WTC11 (cell line): Measurements from ENCODE around the gene AGA. TPM values are rescaled to one million over a fixed set of nuclear protein-coding genes. Genes with fewer than 3 reads are reported as not detected.

ENCODE experiments used
- ATAC-seq: fragments of 200-7000 bp; cut with Tn5 transposase; 2 replicates; pipeline ENCODE4 v1.10.0; 2021; ENCODE audit warnings: mild to moderate bottlenecking, moderate library complexity
- CTCF ChIA-PET: fragments of 300-600 bp; sonication (Branson Sonifier 250); formaldehyde crosslinking; loops from one replicate; lab custom pipeline; 2021; ENCODE audit warnings: antibody characterized with exemption; lab: Charles Lee
- POLR2A ChIA-PET: fragments of 350-600 bp; sonication (Branson Sonifier 250); formaldehyde crosslinking; loops from one replicate; lab custom pipeline; 2021; ENCODE audit warnings: antibody characterized with exemption; lab: Charles Lee
- DNase-seq: peaks from one replicate; pipeline ENCODE4 v3.0.0; 2021; ENCODE audit warnings: low spot score
- H3K27ac Mint-ChIP-seq: 2 replicates; pipeline ENCODE4 v1.8.0; 2021; ENCODE audit warnings: mixed read lengths
- H3K27me3 Mint-ChIP-seq: 2 replicates; pipeline ENCODE4 v1.8.0; 2021; ENCODE audit warnings: low read depth, mild to moderate bottlenecking, moderate library complexity, mixed read lengths
- H3K36me3 Mint-ChIP-seq: 2 replicates; pipeline ENCODE4 v1.8.0; 2021; ENCODE audit warnings: mixed read lengths
- H3K4me1 Mint-ChIP-seq: 2 replicates; pipeline ENCODE4 v1.8.0; 2022; ENCODE audit warnings: mixed read lengths
- H3K4me3 Mint-ChIP-seq: 2 replicates; pipeline ENCODE4 v1.8.0; 2021; ENCODE audit warnings: mild to moderate bottlenecking, moderate library complexity, mixed read lengths
- H3K9me3 Mint-ChIP-seq: 2 replicates; pipeline ENCODE4 v1.8.0; 2021; ENCODE audit warnings: mixed read lengths
- ATF3 ChIP-seq: sonication (generic); formaldehyde crosslinking; conservative IDR thresholded peaks from 2 replicates; pipeline ENCODE4 v1.8.1; 2022; ENCODE audit warnings: mild to moderate bottlenecking, missing genetic modification reagents
- CDX4 ChIP-seq: fragments of 250-450 bp; sonication (Bioruptor Pico); IDR thresholded peaks from 2 replicates; pipeline ENCODE4 v1.9.0; 2021; ENCODE audit warnings: moderate library complexity, mild to moderate bottlenecking, inconsistent platforms, borderline replicate concordance
- E2F4 ChIP-seq: sonication (generic); formaldehyde crosslinking; IDR thresholded peaks from 2 replicates; pipeline ENCODE4 v1.8.1; 2022; ENCODE audit warnings: low read depth, mild to moderate bottlenecking, moderate library complexity, missing genetic modification reagents, borderline replicate concordance
- E2F5 ChIP-seq: sonication (generic); formaldehyde crosslinking; IDR thresholded peaks from 2 replicates; pipeline ENCODE4 v1.8.1; 2022; ENCODE audit warnings: mild to moderate bottlenecking, moderate library complexity, missing genetic modification reagents
- FOXJ3 ChIP-seq: sonication (generic); formaldehyde crosslinking; IDR thresholded peaks from 2 replicates; pipeline ENCODE4 v1.9.0; 2021; ENCODE audit warnings: missing genetic modification reagents, mild to moderate bottlenecking, borderline replicate concordance
- FOXK1 ChIP-seq: sonication (generic); formaldehyde crosslinking; IDR thresholded peaks from 2 replicates; pipeline ENCODE4 v1.8.0; 2022; ENCODE audit warnings: mild to moderate bottlenecking, moderate library complexity, missing genetic modification reagents
- FOXP1 ChIP-seq: sonication (generic); formaldehyde crosslinking; IDR thresholded peaks from 2 replicates; pipeline ENCODE4 v1.8.0; 2022; ENCODE audit warnings: missing genetic modification reagents, mild to moderate bottlenecking, moderate library complexity, borderline replicate concordance
- FOXP4 ChIP-seq: sonication (generic); formaldehyde crosslinking; IDR thresholded peaks from 2 replicates; pipeline ENCODE4 v1.8.0; 2022; ENCODE audit warnings: mild to moderate bottlenecking, missing genetic modification reagents
- GABPB1 ChIP-seq: sonication (generic); formaldehyde crosslinking; IDR thresholded peaks from 2 replicates; pipeline ENCODE4 v1.8.1; 2023; ENCODE audit warnings: mild to moderate bottlenecking, missing genetic modification reagents
- HMGXB4 ChIP-seq: sonication (generic); formaldehyde crosslinking; IDR thresholded peaks from 2 replicates; pipeline ENCODE4 v1.8.1; 2023; ENCODE audit warnings: mild to moderate bottlenecking, moderate library complexity, missing genetic modification reagents
- IRF1 ChIP-seq: sonication (generic); formaldehyde crosslinking; IDR thresholded peaks from 2 replicates; pipeline ENCODE4 v1.8.0; 2023; ENCODE audit warnings: missing genetic modification reagents
- IRF2 ChIP-seq: sonication (generic); formaldehyde crosslinking; IDR thresholded peaks from 2 replicates; pipeline ENCODE4 v1.8.0; 2022; ENCODE audit warnings: low read depth, missing genetic modification reagents, borderline replicate concordance
- MAX ChIP-seq: sonication (generic); formaldehyde crosslinking; IDR thresholded peaks from 2 replicates; pipeline ENCODE4 v1.8.0; 2022; ENCODE audit warnings: mild to moderate bottlenecking, missing genetic modification reagents
- NFATC4 ChIP-seq: fragments of 250-450 bp; sonication (Bioruptor Pico); IDR thresholded peaks from 2 replicates; pipeline ENCODE4 v1.9.0; 2021; ENCODE audit warnings: mild to moderate bottlenecking
- OVOL2 ChIP-seq: fragments of 250-450 bp; sonication (Bioruptor Pico); IDR thresholded peaks from 2 replicates; pipeline ENCODE4 v1.9.0; 2021; ENCODE audit warnings: mild to moderate bottlenecking, borderline replicate concordance
- PREB ChIP-seq: sonication (generic); formaldehyde crosslinking; IDR thresholded peaks from 2 replicates; pipeline ENCODE4 v1.8.1; 2022; ENCODE audit warnings: mild to moderate bottlenecking, missing genetic modification reagents, moderate library complexity, borderline replicate concordance
- PRRX2 ChIP-seq: fragments of 250-450 bp; sonication (Bioruptor Pico); IDR thresholded peaks from 2 replicates; pipeline ENCODE4 v1.8.0; 2021; ENCODE audit warnings: mild to moderate bottlenecking
- RORB ChIP-seq: fragments of 250-450 bp; sonication (Bioruptor Pico); IDR thresholded peaks from 2 replicates; pipeline ENCODE4 v1.9.0; 2021; ENCODE audit warnings: mild to moderate bottlenecking
- ZNF219 ChIP-seq: sonication (generic); formaldehyde crosslinking; IDR thresholded peaks from 2 replicates; pipeline ENCODE4 v1.8.0; 2023; ENCODE audit warnings: missing genetic modification reagents, mild to moderate bottlenecking, borderline replicate concordance
- ZNF281 ChIP-seq: sonication (generic); formaldehyde crosslinking; IDR thresholded peaks from 2 replicates; pipeline ENCODE4 v1.8.0; 2023; ENCODE audit warnings: mild to moderate bottlenecking, missing genetic modification reagents
- ZNF671 ChIP-seq: fragments of 250-450 bp; sonication (Bioruptor Pico); IDR thresholded peaks from 2 replicates; pipeline ENCODE4 v1.8.0; 2021; ENCODE audit warnings: mild to moderate bottlenecking
- total RNA-seq: library from RNA; stranded (reverse); gene quantifications from 3 replicates; pipeline ENCODE4 v1.2.3, GENCODE V29; 2021

The AGA gene
- total RNA-seq, 1 experiment from 2014 or later: 6.8 TPM

GRCh38 chr4:177436456-177436855, 5.8 kb downstream of the AGA start (continued):
- no peak for TF ChIP-seq CDX4 (CRISPR knock-in tag)
- TF ChIP-seq GABPB1 (CRISPR knock-in tag): no peak
- no peak for TF ChIP-seq ZNF219 (CRISPR knock-in tag)
- TF ChIP-seq ZNF671 (CRISPR knock-in tag): no peak
- TF ChIP-seq ATF3 (CRISPR knock-in tag): no peak

GRCh38 chr4:177434667-177435066, 7.6 kb downstream of the AGA start:
- Mint-ChIP-seq H3K4me3 (no peak overlapping the region), H3K27me3 (no peaks in the 10 kb centered on the region), H3K36me3 (0 out of 2 replicates have a peak, but pooled peaks cover 2% of the 10 kb centered on the region), H3K4me1 (peaks cover 5% of the 10 kb centered on the region; the same call in 1 of the 2 replicates), H3K27ac (no peak overlapping the region), H3K9me3 (0 out of 2 replicates have a peak, but pooled peaks cover 3% of the 10 kb centered on the region)
- ChIA-PET POLR2A (no interaction called here), CTCF (no interaction called here)
- DNase-seq (no peak), ATAC-seq (no peak)
- no peak for TF ChIP-seq FOXP1 (CRISPR knock-in tag)
- no peak for TF ChIP-seq PREB (CRISPR knock-in tag)
- no peak for TF ChIP-seq OVOL2 (CRISPR knock-in tag)
- no peak for TF ChIP-seq FOXP4
- no peak for TF ChIP-seq FOXK1
- no peak for TF ChIP-seq HMGXB4
- TF ChIP-seq E2F5: no peak
- no peak for TF ChIP-seq ZNF281 (CRISPR knock-in tag)
- TF ChIP-seq FOXJ3: no peak
- TF ChIP-seq PRRX2 (CRISPR knock-in tag): no peak
- TF ChIP-seq NFATC4 (CRISPR knock-in tag): no peak
- no peak for TF ChIP-seq MAX (CRISPR knock-in tag)
- no peak for TF ChIP-seq RORB (CRISPR knock-in tag)
- no peak for TF ChIP-seq IRF1 (CRISPR knock-in tag)
- TF ChIP-seq IRF2 (CRISPR knock-in tag): no peak
- no peak for TF ChIP-seq E2F4
- TF ChIP-seq ATF3 (CRISPR knock-in tag): no peak
